HG02981 (cell line): ENCODE results near the gene PKD1.

ENCODE experiments used
- ATAC-seq: cut with Tn5 transposase; IDR thresholded peaks from one replicate; pipeline ENCODE4 v1.9.1; 2021; ENCODE audit warnings: mild to moderate bottlenecking, moderate library complexity; ENCODE audit not compliant: unreplicated experiment

PKD1 gene

GRCh38 chr16:2090777-2091546, 44.7 kb downstream of the PKD1 start:
- ATAC-seq: no peak

GRCh38 chr16:2090481-2090776, 45.3 kb downstream of the PKD1 start:
- ATAC-seq: no peak

- no peak for ATAC-seq
These were observed 45.8 kb downstream of the PKD1 start for GRCh38 chr16:2089706-2090480.

- ATAC-seq: no peak
These were observed 46.8 kb downstream of the PKD1 start for GRCh38 chr16:2088759-2089358.

- no peak for ATAC-seq
These were observed 47.7 kb downstream of the PKD1 start for GRCh38 chr16:2087748-2088631.

- no peak for ATAC-seq
These were observed 48.6 kb downstream of the PKD1 start for GRCh38 chr16:2086812-2087747.

- no peak for ATAC-seq
These were observed 49.5 kb downstream of the PKD1 start for GRCh38 chr16:2086106-2086742.

- ATAC-seq: no peak
These were observed 50.0 kb downstream of the PKD1 start for GRCh38 chr16:2085669-2086068.

- ATAC-seq: no peak
These were observed 50.6 kb downstream of the PKD1 start for GRCh38 chr16:2084895-2085625.

GRCh38 chr16:2083876-2084780, 51.6 kb downstream of the PKD1 start:
- no peak for ATAC-seq

- ATAC-seq: no peak
These were observed 52.3 kb downstream of the PKD1 start for GRCh38 chr16:2083409-2083808.

- ATAC-seq: no peak
These were observed 52.7 kb downstream of the PKD1 start for GRCh38 chr16:2082983-2083364.

- ATAC-seq: no peak
These were observed 53.3 kb downstream of the PKD1 start for GRCh38 chr16:2082171-2082982.

GRCh38 chr16:2081201-2082084, 54.3 kb downstream of the PKD1 start:
- ATAC-seq: no peak

- ATAC-seq: no peak
These were observed 55.7 kb downstream of the PKD1 start for GRCh38 chr16:2079991-2080390.

GRCh38 chr16:2079311-2079800, 56.3 kb downstream of the PKD1 start:
- no peak for ATAC-seq
